ENCODE data around the gene CMC2. TPM values are rescaled to one million over a fixed set of nuclear protein-coding genes. Genes with fewer than 3 reads are reported as not detected.

The CMC2 gene
- polyA plus RNA-seq, 1 donor (not counting 4 experiments of a cell fraction or from before 2014, with no cell fraction given), result 91.8 TPM

DNA sequence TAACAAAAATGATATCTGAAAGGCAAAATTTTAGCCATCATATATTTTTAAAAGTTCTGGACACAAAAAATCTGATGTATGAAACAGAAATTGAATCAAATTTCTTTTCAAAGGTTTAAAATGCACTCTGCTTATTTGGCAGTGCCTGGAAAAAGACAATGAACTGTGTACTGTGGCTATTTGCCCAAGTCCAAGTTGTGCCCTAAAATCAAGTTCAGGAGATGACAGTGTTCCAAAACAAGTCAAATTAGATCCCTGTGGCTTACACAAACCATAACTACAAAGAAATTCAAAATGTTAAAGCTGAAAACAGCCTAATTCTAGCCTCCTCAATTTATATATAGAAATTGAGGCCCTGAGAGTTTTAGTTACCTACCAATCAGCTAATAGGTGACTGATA is 25.6 kb downstream of the CMC2 start:
- no peaks in the 10 kb centered on the region for H3K27me3 ChIP-seq (ENCODE audit: control insufficient read depth, extremely low read depth, insufficient read depth, low read length)
- DNase-seq (ENCODE audit: low read depth, low spot score) (no peak), FAIRE-seq (no peak)
- H3K36me3 ChIP-seq (ENCODE audit: control insufficient read depth in 2 of 2, extremely low read depth in 1 of 2, insufficient read depth in 2 of 2, low read length in 2 of 2), result peaks cover 0 to 2% of the 10 kb centered on the region in 2 experiments
- H3K9me1 ChIP-seq (ENCODE audit: control insufficient read depth, extremely low read depth, insufficient read depth, low read length), result no peaks in the 10 kb centered on the region
- H3K9ac ChIP-seq (ENCODE audit: control insufficient read depth, extremely low read depth, insufficient read depth, low read length), result no peak overlapping the region
- H3K27ac ChIP-seq (ENCODE audit: control insufficient read depth, insufficient read depth, low read length), result no peak overlapping the region
- H3K9me3 ChIP-seq (ENCODE audit: control insufficient read depth, low read depth, low read length), result no peaks in the 10 kb centered on the region
- no peaks in the 10 kb centered on the region for H4K20me1 ChIP-seq (ENCODE audit: control insufficient read depth, extremely low read depth, insufficient read depth, low read length)
- dilution Hi-C loops (cut with MboI; ENCODE audit: extremely low pct_ligation_motif_present, low sequenced_read_pairs), result no loop called here
- no peaks in the 10 kb centered on the region for H3K4me1 ChIP-seq (ENCODE audit: control insufficient read depth, extremely low read depth, insufficient read depth, low read length)
- TF ChIP-seq, protein P1, sequence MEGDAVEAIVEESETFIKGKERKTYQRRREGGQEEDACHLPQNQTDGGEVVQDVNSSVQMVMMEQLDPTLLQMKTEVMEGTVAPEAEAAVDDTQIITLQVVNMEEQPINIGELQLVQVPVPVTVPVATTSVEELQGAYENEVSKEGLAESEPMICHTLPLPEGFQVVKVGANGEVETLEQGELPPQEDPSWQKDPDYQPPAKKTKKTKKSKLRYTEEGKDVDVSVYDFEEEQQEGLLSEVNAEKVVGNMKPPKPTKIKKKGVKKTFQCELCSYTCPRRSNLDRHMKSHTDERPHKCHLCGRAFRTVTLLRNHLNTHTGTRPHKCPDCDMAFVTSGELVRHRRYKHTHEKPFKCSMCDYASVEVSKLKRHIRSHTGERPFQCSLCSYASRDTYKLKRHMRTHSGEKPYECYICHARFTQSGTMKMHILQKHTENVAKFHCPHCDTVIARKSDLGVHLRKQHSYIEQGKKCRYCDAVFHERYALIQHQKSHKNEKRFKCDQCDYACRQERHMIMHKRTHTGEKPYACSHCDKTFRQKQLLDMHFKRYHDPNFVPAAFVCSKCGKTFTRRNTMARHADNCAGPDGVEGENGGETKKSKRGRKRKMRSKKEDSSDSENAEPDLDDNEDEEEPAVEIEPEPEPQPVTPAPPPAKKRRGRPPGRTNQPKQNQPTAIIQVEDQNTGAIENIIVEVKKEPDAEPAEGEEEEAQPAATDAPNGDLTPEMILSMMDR (optimal IDR thresholded peaks at IDR 0.05 in 1 of 3, IDR thresholded peaks at IDR 0.05 in 1 of 3, conservative IDR thresholded peaks at IDR 0.05 in 1 of 3; ENCODE audit: extremely low read depth in 1 of 3, insufficient read depth in 2 of 3, low read length in 3 of 3), result no peak
- TF ChIP-seq EZH2 (IDR thresholded peaks at IDR 0.05; ENCODE audit: low read length), result no peak
- H3K4me2 ChIP-seq (ENCODE audit: control insufficient read depth, extremely low read depth, insufficient read depth, low read depth, low read length), result no peak overlapping the region
- H3K79me2 ChIP-seq (ENCODE audit: control insufficient read depth, insufficient read depth, low read length), result peaks cover 10% of the 10 kb centered on the region
- no peak overlapping the region for H2AFZ ChIP-seq (ENCODE audit: control insufficient read depth, low read length)
- H3K4me3 ChIP-seq (ENCODE audit: control insufficient read depth in 2 of 3, extremely low read depth in 1 of 3, insufficient read depth in 2 of 3, low read depth in 1 of 3, low read length in 3 of 3), result no peak overlapping the region

DNA sequence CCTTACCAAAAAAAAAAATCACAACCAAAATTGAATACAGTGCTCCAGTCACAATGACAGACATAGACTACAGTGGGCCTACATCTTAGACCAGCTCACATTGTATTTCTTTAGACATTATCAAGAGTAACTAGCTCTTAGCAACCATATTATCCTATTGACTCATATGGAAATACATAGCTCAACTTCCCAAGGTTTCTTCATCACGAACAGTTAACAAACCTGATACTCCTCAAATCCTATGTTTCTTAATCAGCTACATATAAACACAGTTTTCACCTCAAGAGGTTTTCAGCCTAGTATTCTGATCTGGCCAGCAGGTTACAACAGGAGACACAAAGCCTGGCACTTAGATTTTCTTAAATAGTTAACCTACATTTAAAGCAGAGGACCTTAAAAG is 29.7 kb downstream of the CMC2 start:
- TF ChIP-seq, protein P1 (optimal IDR thresholded peaks at IDR 0.05 in 1 of 3, IDR thresholded peaks at IDR 0.05 in 1 of 3, conservative IDR thresholded peaks at IDR 0.05 in 1 of 3; ENCODE audit: extremely low read depth in 1 of 3, insufficient read depth in 2 of 3, low read length in 3 of 3), result no peak
- no peak for TF ChIP-seq EZH2 (IDR thresholded peaks at IDR 0.05; ENCODE audit: low read length)

More for the DNA sequence above, 29.7 kb downstream of the CMC2 start:
- no peaks in the 10 kb centered on the region for H3K79me2 ChIP-seq (ENCODE audit: control insufficient read depth, insufficient read depth, low read length)
- H3K27me3 ChIP-seq (ENCODE audit: control insufficient read depth, extremely low read depth, insufficient read depth, low read length), result no peaks in the 10 kb centered on the region
- no peak for FAIRE-seq
- dilution Hi-C loops (cut with MboI; ENCODE audit: extremely low pct_ligation_motif_present, low sequenced_read_pairs), result no loop called here
- no peak overlapping the region for H3K4me2 ChIP-seq (ENCODE audit: control insufficient read depth, extremely low read depth, insufficient read depth, low read depth, low read length)
- no peak for DNase-seq (ENCODE audit: low read depth, low spot score)
- no peak overlapping the region for H3K9ac ChIP-seq (ENCODE audit: control insufficient read depth, extremely low read depth, insufficient read depth, low read length)
- H3K9me1 ChIP-seq (ENCODE audit: control insufficient read depth, extremely low read depth, insufficient read depth, low read length), result no peaks in the 10 kb centered on the region
- no peaks in the 10 kb centered on the region for H3K9me3 ChIP-seq (ENCODE audit: control insufficient read depth, low read depth, low read length)
- no peak overlapping the region for H2AFZ ChIP-seq (ENCODE audit: control insufficient read depth, low read length)
- H3K4me1 ChIP-seq (ENCODE audit: control insufficient read depth, extremely low read depth, insufficient read depth, low read length), result no peaks in the 10 kb centered on the region
- H3K36me3 ChIP-seq (ENCODE audit: control insufficient read depth in 2 of 2, extremely low read depth in 1 of 2, insufficient read depth in 2 of 2, low read length in 2 of 2), result peaks cover 2% of the 10 kb centered on the region in 2 experiments
- no peak overlapping the region for H3K27ac ChIP-seq (ENCODE audit: control insufficient read depth, insufficient read depth, low read length)
- no peaks in the 10 kb centered on the region for H4K20me1 ChIP-seq (ENCODE audit: control insufficient read depth, extremely low read depth, insufficient read depth, low read length)
- H3K4me3 ChIP-seq (ENCODE audit: control insufficient read depth in 2 of 3, extremely low read depth in 1 of 3, insufficient read depth in 2 of 3, low read depth in 1 of 3, low read length in 3 of 3), result no peak overlapping the region
